GM12801 (cell line): ENCODE measurements around the gene GPR152.

Source experiments
- CTCF ChIP-seq: IDR thresholded peaks from one replicate; pipeline ENCODE4 v1.5.1; 2011; ENCODE audit warnings: control low read depth; ENCODE audit not compliant: insufficient read length; ENCODE audit errors: extremely low read depth

GPR152 gene

GRCh38 chr11:67497656-67498291 is 45.2 kb upstream of the GPR152 start:
- no peak for TF ChIP-seq CTCF

- no peak for TF ChIP-seq CTCF
Observed at GRCh38 chr11:67496113-67496512, 43.6 kb upstream of the GPR152 start.

GRCh38 chr11:67495234-67496005 is 42.9 kb upstream of the GPR152 start:
- no peak for TF ChIP-seq CTCF

- no peak for TF ChIP-seq CTCF
Observed at GRCh38 chr11:67494371-67495233, 42.1 kb upstream of the GPR152 start.

GRCh38 chr11:67493548-67494370 is 41.2 kb upstream of the GPR152 start:
- TF ChIP-seq CTCF = no peak

- no peak for TF ChIP-seq CTCF
Observed at GRCh38 chr11:67492801-67493547, 40.4 kb upstream of the GPR152 start.
